OCI-LY1 (cell line): ENCODE results near the gene PLCB4.

ENCODE experiments used
- H2AFZ ChIP-seq: fragments of 200-600 bp; sonication (generic), shearing (Covaris generic); 2 replicates; pipeline ENCODE4 v1.6.0; 2014; ENCODE audit warnings: antibody characterized with exemption, mild to moderate bottlenecking, low read length
- H3F3A ChIP-seq: fragments of 200-600 bp; sonication (generic), shearing (Covaris generic); 2 replicates; pipeline ENCODE4 v1.6.0; 2014; ENCODE audit warnings: mild to moderate bottlenecking, antibody characterized with exemption, low read length, moderate library complexity; ENCODE audit not compliant: insufficient read depth
- H3K27ac ChIP-seq: fragments of 200-600 bp; sonication (generic); 2 replicates; pipeline ENCODE4 v1.5.1; 2014; ENCODE audit warnings: low read length, mixed run types, mild to moderate bottlenecking, low read depth; ENCODE audit not compliant: poor library complexity, severe bottlenecking
- H3K27me3 ChIP-seq: fragments of 200-600 bp; sonication (generic); 2 replicates; pipeline ENCODE4 v1.6.0; 2014; ENCODE audit warnings: antibody characterized with exemption, mild to moderate bottlenecking, low read length, moderate library complexity; ENCODE audit not compliant: insufficient read depth
- H3K36me3 ChIP-seq: fragments of 200-600 bp; sonication (generic); 2 replicates; pipeline ENCODE4 v1.6.1; 2014; ENCODE audit warnings: mild to moderate bottlenecking, antibody characterized with exemption, low read length, moderate library complexity, mixed read lengths; ENCODE audit not compliant: insufficient read depth
- H3K4me1 ChIP-seq: fragments of 200-600 bp; sonication (generic); 2 replicates; pipeline ENCODE4 v1.5.1; 2014; ENCODE audit warnings: mild to moderate bottlenecking, low read length, moderate library complexity; ENCODE audit not compliant: insufficient read depth, severe bottlenecking
- H3K4me2 ChIP-seq: fragments of 200-600 bp; sonication (generic), shearing (Covaris generic); 2 replicates; pipeline ENCODE4 v1.6.1; 2014; ENCODE audit warnings: low read length
- H3K4me3 ChIP-seq: fragments of 200-600 bp; sonication (generic); 2 replicates; pipeline ENCODE4 v1.5.1; 2014; ENCODE audit warnings: low read length, low read depth, mild to moderate bottlenecking, mixed read lengths; ENCODE audit not compliant: poor library complexity, severe bottlenecking
- H3K79me2 ChIP-seq: fragments of 200-600 bp; shearing (Covaris generic); 2 replicates; pipeline ENCODE4 v1.6.1; 2016; ENCODE audit warnings: mixed run types, low read length, mixed read lengths; ENCODE audit not compliant: insufficient read depth
- H3K9ac ChIP-seq: fragments of 200-600 bp; sonication (generic), shearing (Covaris generic); 2 replicates; pipeline ENCODE4 v1.6.1; 2014; ENCODE audit warnings: mild to moderate bottlenecking, low read length, mixed read lengths
- H3K9me2 ChIP-seq: fragments of 200-600 bp; sonication (generic), shearing (Covaris generic); 2 replicates; pipeline ENCODE4 v1.6.1; 2014; ENCODE audit warnings: low read depth, mild to moderate bottlenecking, low read length, mixed read lengths
- H3K9me3 ChIP-seq: fragments of 200-600 bp; shearing (Covaris generic); 2 replicates; pipeline ENCODE4 v1.6.1; 2014; ENCODE audit warnings: low read length, mixed read lengths
- H4K20me1 ChIP-seq: fragments of 200-600 bp; sonication (generic), shearing (Covaris generic); 2 replicates; pipeline ENCODE4 v1.6.0; 2016; ENCODE audit warnings: mild to moderate bottlenecking, low read length; ENCODE audit not compliant: insufficient read depth
- CTCF ChIP-seq: fragments of 200-600 bp; sonication (generic), shearing (Covaris generic); IDR thresholded peaks from 2 replicates; pipeline ENCODE4 v1.5.1; 2017; ENCODE audit warnings: mild to moderate bottlenecking, antibody characterized with exemption, low read length, moderate library complexity, mixed read lengths
- EZH2 ChIP-seq: fragments of 200-600 bp; sonication (generic), shearing (Covaris generic); IDR thresholded peaks from 2 replicates; pipeline ENCODE4 v1.8.0; 2017; ENCODE audit warnings: borderline replicate concordance, mixed run types, mild to moderate bottlenecking, antibody characterized with exemption, low read length, moderate library complexity, mixed read lengths

PLCB4 gene

GRCh38 chr20:9323622-9324021, 254.7 kb downstream of the PLCB4 start:
- Histone ChIP-seq H3K27ac (no peak overlapping the region), H3K9me3 (no peaks in the 10 kb centered on the region), H3K9me2 (no peaks in the 10 kb centered on the region), H4K20me1 (no peaks in the 10 kb centered on the region), H3K36me3 (no peaks in the 10 kb centered on the region), H3K4me1 (no peaks in the 10 kb centered on the region), H3K27me3 (no peaks in the 10 kb centered on the region), H3K79me2 (no peaks in the 10 kb centered on the region), H2AFZ (no peak overlapping the region), H3K4me2 (no peak overlapping the region), H3F3A (no peaks in the 10 kb centered on the region), H3K4me3 (no peak overlapping the region), H3K9ac (no peak overlapping the region)
- peak; percentile 13; the same call in 1 of the 2 replicates for TF ChIP-seq CTCF
- TF ChIP-seq EZH2: no peak

- Histone ChIP-seq H3F3A (no peaks in the 10 kb centered on the region), H2AFZ (no peak overlapping the region), H3K79me2 (no peaks in the 10 kb centered on the region), H3K4me2 (no peak overlapping the region), H3K4me3 (no peak overlapping the region), H3K4me1 (no peaks in the 10 kb centered on the region), H3K27ac (no peak overlapping the region), H3K9ac (no peak overlapping the region), H3K9me3 (no peaks in the 10 kb centered on the region), H3K9me2 (no peaks in the 10 kb centered on the region), H3K36me3 (no peaks in the 10 kb centered on the region), H3K27me3 (no peaks in the 10 kb centered on the region), H4K20me1 (no peaks in the 10 kb centered on the region)
- no peak for TF ChIP-seq EZH2
Observed at GRCh38 chr20:9329355-9330101, 260.6 kb downstream of the PLCB4 start.

GRCh38 chr20:9330151-9330550, 261.3 kb downstream of the PLCB4 start:
- no peaks in the 10 kb centered on the region for H3K9me2 ChIP-seq
- no peaks in the 10 kb centered on the region for H3K27me3 ChIP-seq
- H3K9me3 ChIP-seq: no peaks in the 10 kb centered on the region

More at GRCh38 chr20:9330151-9330550, 261.3 kb downstream of the PLCB4 start:
- no peak overlapping the region for H3K27ac ChIP-seq
- no peak overlapping the region for H2AFZ ChIP-seq
- no peaks in the 10 kb centered on the region for H3K4me1 ChIP-seq
- H3F3A ChIP-seq: no peaks in the 10 kb centered on the region
- H3K9ac ChIP-seq: no peak overlapping the region
- no peak for TF ChIP-seq CTCF
- no peak for TF ChIP-seq EZH2
- no peak overlapping the region for H3K4me3 ChIP-seq
- no peaks in the 10 kb centered on the region for H3K79me2 ChIP-seq
- no peaks in the 10 kb centered on the region for H4K20me1 ChIP-seq
- no peak overlapping the region for H3K4me2 ChIP-seq
- no peaks in the 10 kb centered on the region for H3K36me3 ChIP-seq
